Sigmoid colon (tissue), 7 donors: ENCODE results near the gene SLC10A2. TPM values are rescaled to one million over a fixed set of nuclear protein-coding genes. Genes with fewer than 3 reads are reported as not detected.

Experiments used
- DNase-seq: peaks from one replicate; pipeline ENCODE4 v3.0.0-alpha.2; 2019
- H3K27ac ChIP-seq, 4 donors: fragments of 200-600 bp; sonication (generic); one replicate each; pipeline ENCODE4 v1.5.1; 2016 to 2019; ENCODE audit warnings: mild to moderate bottlenecking in 1 of 4
- H3K27me3 ChIP-seq, 3 donors: fragments of 200-600 bp; sonication (generic); one replicate each; pipeline ENCODE4 v1.5.1; 2019; ENCODE audit warnings: mild to moderate bottlenecking in 1 of 3
- H3K36me3 ChIP-seq, 4 donors: fragments of 200-600 bp; sonication (generic); one replicate each; pipeline ENCODE4 v1.5.1; 2016 to 2019
- H3K4me1 ChIP-seq, 4 donors: fragments of 200-600 bp; sonication (generic); one replicate each; pipeline ENCODE4 v1.5.1; 2017 to 2019
- H3K4me3 ChIP-seq, 4 donors: fragments of 200-600 bp; sonication (generic); one replicate each; pipeline ENCODE4 v1.5.1; 2017 to 2019; ENCODE audit warnings: mild to moderate bottlenecking in 2 of 4, moderate library complexity in 1 of 4
- H3K9me3 ChIP-seq, 4 donors: fragments of 200-600 bp in 3 of 4; sonication (generic) in 3 of 4; one replicate each; pipeline versions ENCODE4 v1.5.1 to v1.6.1; 2013 to 2019
- CTCF ChIP-seq, 4 experiments: fragments of 450-650 bp in 3 of 4; fragments of 200-600 bp in 1 of 4; IDR thresholded peaks; one replicate each; pipeline ENCODE4 v1.5.1; 2016 to 2019; ENCODE audit warnings: antibody characterized with exemption in 4 of 4, mild to moderate bottlenecking in 3 of 4, moderate library complexity in 2 of 4
- EP300 ChIP-seq, 4 donors: sonication (generic); formaldehyde crosslinking; IDR thresholded peaks; one replicate each; pipeline ENCODE4 v1.6.1; 2017; ENCODE audit warnings: antibody characterized with exemption in 4 of 4
- POLR2A ChIP-seq, 2 donors: fragments of 450-650 bp; IDR thresholded peaks; one replicate each; pipeline ENCODE4 v1.6.1; 2016; ENCODE audit warnings: antibody characterized with exemption in 2 of 2, mild to moderate bottlenecking in 2 of 2, moderate library complexity in 2 of 2
- POLR2AphosphoS5 ChIP-seq, 4 donors: sonication (generic); formaldehyde crosslinking; IDR thresholded peaks; one replicate each; pipeline ENCODE4 v1.6.1; 2017; ENCODE audit warnings: antibody characterized with exemption in 4 of 4
- WGBS, 2 donors: extraction: QIAGEN DNeasy Blood & Tissue Kit; methylation state at CpG; one replicate each; pipeline ENCODE4 v1.1.7; 2013; 5-methylcytosine and 5-hydroxymethylcytosine counted together
- intact Hi-C: fragments of 100-400 bp; cut with DNase I; formaldehyde crosslinking; loops from one replicate; pipeline ENCODE4 v1.15.1; 2023
- polyA plus RNA-seq, 3 donors: library from polyadenylated mRNA; stranded (reverse); fragments of 200-250 nt; gene quantifications; one replicate each; pipeline ENCODE4 v1.2.3, GENCODE V29; 2013
- total RNA-seq, 4 donors: library from RNA; depleted of rRNA; stranded (reverse); fragments of >200 nt; gene quantifications; one replicate each; pipeline ENCODE4 v1.1.0, GENCODE V29; 2016
- donor health status: healthy with polysubstance abuse.
- donor health status: Bipolar disorder and iron deficiency.
- donor health status: healthy.

The SLC10A2 gene
- total and polyA plus RNA-seq, 7 donors, result 0.29 TPM; not detected in 6

- 48 to 89% methylated on average over 1 of the region's 1 CpG for WGBS, 2 donors
- intact Hi-C loops, result no loop called here
- Histone ChIP-seq H3K36me3 (no peaks in the 10 kb centered on the region), H3K9me3 (no peaks in the 10 kb centered on the region), H3K4me1 (no peaks in the 10 kb centered on the region), H3K27me3 (no peaks in the 10 kb centered on the region), H3K4me3 (no peak overlapping the region), H3K27ac (no peak overlapping the region)
- DNase-seq, result no peak
- no peak for TF ChIP-seq EP300 (IDR thresholded peaks at IDR 0.05)
- TF ChIP-seq POLR2AphosphoS5 (IDR thresholded peaks at IDR 0.05), result no peak
- TF ChIP-seq POLR2A (IDR thresholded peaks at IDR 0.05), result no peak
- TF ChIP-seq CTCF (IDR thresholded peaks at IDR 0.05), result no peak
These were observed 62.6 kb downstream of the SLC10A2 start for GRCh38 chr13:103003631-103004030.

- WGBS, 2 donors, result 19 to 66% methylated on average over 1 of the region's 1 CpG
- TF ChIP-seq CTCF (IDR thresholded peaks at IDR 0.05) (no peak), POLR2AphosphoS5 (IDR thresholded peaks at IDR 0.05) (no peak), POLR2A (IDR thresholded peaks at IDR 0.05) (no peak), EP300 (IDR thresholded peaks at IDR 0.05) (no peak)
- H3K4me3 ChIP-seq, result no peak overlapping the region
- H3K36me3 ChIP-seq, result no peaks in the 10 kb centered on the region
- no peak for DNase-seq
- H3K9me3 ChIP-seq, result no peaks in the 10 kb centered on the region
- no peak overlapping the region for H3K27ac ChIP-seq
- H3K4me1 ChIP-seq, result no peaks in the 10 kb centered on the region
- intact Hi-C loops, result no loop called here
- H3K27me3 ChIP-seq, result no peaks in the 10 kb centered on the region
These were observed 63.9 kb downstream of the SLC10A2 start for GRCh38 chr13:103002279-103002678.

GRCh38 chr13:103000157-103000556 lies 66.1 kb downstream of the SLC10A2 start:
- Histone ChIP-seq H3K27me3 (no peaks in the 10 kb centered on the region), H3K27ac (no peak overlapping the region), H3K36me3 (no peaks in the 10 kb centered on the region), H3K9me3 (peaks cover 0 to 4% (median 0%) of the 10 kb centered on the region in 4 donors), H3K4me3 (no peak overlapping the region), H3K4me1 (no peaks in the 10 kb centered on the region)
- WGBS, 2 donors, result 80 to 91% methylated on average over 3 of the region's 3 CpGs
- TF ChIP-seq EP300 (IDR thresholded peaks at IDR 0.05) (no peak), POLR2AphosphoS5 (IDR thresholded peaks at IDR 0.05) (no peak), POLR2A (IDR thresholded peaks at IDR 0.05) (no peak), CTCF (IDR thresholded peaks at IDR 0.05) (no peak)
- intact Hi-C loops, result no loop called here
- no peak for DNase-seq

- H3K27me3 ChIP-seq, result no peaks in the 10 kb centered on the region
- intact Hi-C loops, result no loop called here
- no peaks in the 10 kb centered on the region for H3K36me3 ChIP-seq
- TF ChIP-seq EP300 (IDR thresholded peaks at IDR 0.05) (no peak), CTCF (IDR thresholded peaks at IDR 0.05) (no peak), POLR2AphosphoS5 (IDR thresholded peaks at IDR 0.05) (no peak), POLR2A (IDR thresholded peaks at IDR 0.05) (no peak)
- H3K4me3 ChIP-seq, result no peak overlapping the region
- WGBS, 2 donors, result 53 to 59% methylated on average over 2 of the region's 2 CpGs
- no peaks in the 10 kb centered on the region for H3K4me1 ChIP-seq
- DNase-seq, result no peak
- peaks cover 0 to 4% (median 0%) of the 10 kb centered on the region in 4 donors for H3K9me3 ChIP-seq
- H3K27ac ChIP-seq, result no peak overlapping the region
These were observed 66.7 kb downstream of the SLC10A2 start for GRCh38 chr13:102999499-102999898.

Other genes starting within 250 kb of the SLC10A2 start
- gene ERCC5, start 220.4 kb downstream of the SLC10A2 start, total RNA-seq, result 10 to 100 TPM; 30.7 to 68.5 (median 63.3) TPM
- gene ERCC5, start 220.4 kb downstream of the SLC10A2 start, polyA plus RNA-seq, result 10 to 100 TPM; 38.8 to 51.2 (median 45.0) TPM